Neural cell (in vitro differentiated cells): ENCODE data around the gene CCDC136. TPM values are rescaled to one million over a fixed set of nuclear protein-coding genes. Genes with fewer than 3 reads are reported as not detected.

Experiments
- H2AFZ ChIP-seq: fragments of 200-600, 300-800 bp; sonication (generic), shearing (Covaris generic); 2 replicates; pipeline ENCODE4 v1.6.0; 2014; ENCODE audit warnings: low read depth, mild to moderate bottlenecking, antibody characterized with exemption, low read length, moderate library complexity
- H3F3A ChIP-seq: fragments of 200-600 bp; shearing (Covaris generic); 2 replicates; pipeline ENCODE4 v1.6.1; 2016; ENCODE audit warnings: mild to moderate bottlenecking, moderate library complexity, mixed read lengths, antibody characterized with exemption, low read length; ENCODE audit not compliant: insufficient read depth, poor library complexity, severe bottlenecking
- H3K27ac ChIP-seq: fragments of 200-600, 300-800 bp; sonication (generic), shearing (Covaris generic); 2 replicates; pipeline ENCODE4 v1.5.1; 2014; ENCODE audit warnings: mild to moderate bottlenecking, low read length, moderate library complexity
- H3K27me3 ChIP-seq: fragments of 300-800, 200-600 bp; sonication (generic), shearing (Covaris generic); 2 replicates; pipeline ENCODE4 v1.6.0; 2014; ENCODE audit warnings: mild to moderate bottlenecking, low read depth, low read length, moderate library complexity; ENCODE audit not compliant: insufficient read depth
- H3K36me3 ChIP-seq: fragments of 300-800, 200-600 bp; sonication (generic), shearing (Covaris generic); 2 replicates; pipeline ENCODE4 v1.5.1; 2014; ENCODE audit warnings: mild to moderate bottlenecking, antibody characterized with exemption, low read length, moderate library complexity; ENCODE audit not compliant: insufficient read depth
- H3K4me2 ChIP-seq: fragments of 300-800, 200-600 bp; sonication (generic), shearing (Covaris generic); 2 replicates; pipeline ENCODE4 v1.6.0; 2014; ENCODE audit warnings: mild to moderate bottlenecking, low read length
- H3K4me3 ChIP-seq: fragments of 300-800, 200-600 bp; sonication (generic), shearing (Covaris generic); 2 replicates; pipeline ENCODE4 v1.5.1; 2014; ENCODE audit warnings: mild to moderate bottlenecking, low read length, moderate library complexity
- H3K79me2 ChIP-seq: fragments of 200-600 bp; shearing (Covaris generic); replicated peaks from 2 replicates; pipeline ENCODE4 v1.6.0; 2014; ENCODE audit warnings: mild to moderate bottlenecking, low read length, moderate library complexity; ENCODE audit not compliant: insufficient read depth
- H3K9ac ChIP-seq: fragments of 300-800, 200-600 bp; sonication (generic), shearing (Covaris generic); 2 replicates; pipeline ENCODE4 v1.6.1; 2016; ENCODE audit warnings: mild to moderate bottlenecking, low read length, mixed read lengths
- H3K9me2 ChIP-seq: fragments of 200-600 bp; shearing (Covaris generic); 2 replicates; pipeline ENCODE4 v1.6.1; 2016; ENCODE audit warnings: mild to moderate bottlenecking, low read length, mixed read lengths; ENCODE audit not compliant: insufficient read depth
- H3K9me3 ChIP-seq: fragments of 200-600, 300-800 bp; sonication (generic), shearing (Covaris generic); 2 replicates; pipeline ENCODE4 v1.6.1; 2016; ENCODE audit warnings: mild to moderate bottlenecking, mixed run types, low read length, moderate library complexity, mixed read lengths
- H4K20me1 ChIP-seq: fragments of 200-600 bp; shearing (Covaris generic); 2 replicates; pipeline ENCODE4 v1.6.1; 2016; ENCODE audit warnings: mild to moderate bottlenecking, mixed run types; ENCODE audit not compliant: insufficient read depth
- EP300 ChIP-seq: fragments of 450-650 bp; conservative IDR thresholded peaks from 2 replicates; pipeline ENCODE4 v1.6.1; 2014; ENCODE audit warnings: antibody characterized with exemption, mild to moderate bottlenecking, moderate library complexity; ENCODE audit not compliant: poor library complexity, severe bottlenecking
- EZH2 ChIP-seq: fragments of 200-600, 300-800 bp; shearing (Covaris generic), sonication (generic); IDR thresholded peaks from 2 replicates; pipeline ENCODE4 v1.6.1; 2014; ENCODE audit warnings: antibody characterized with exemption, low read length, borderline replicate concordance, mild to moderate bottlenecking; ENCODE audit not compliant: insufficient read depth, poor library complexity, severe bottlenecking
- MXI1 ChIP-seq: fragments of 450-650 bp; conservative IDR thresholded peaks from 2 replicates; pipeline ENCODE4 v1.6.1; 2014; ENCODE audit warnings: antibody characterized with exemption, mild to moderate bottlenecking; ENCODE audit not compliant: poor library complexity, severe bottlenecking
- POLR2AphosphoS5 ChIP-seq: IDR thresholded peaks from 2 replicates; pipeline ENCODE4 v1.6.1; 2012
- RAD21 ChIP-seq: fragments of 450-650 bp; conservative IDR thresholded peaks from 2 replicates; pipeline ENCODE4 v1.6.1; 2014; ENCODE audit warnings: antibody characterized with exemption, mild to moderate bottlenecking, moderate library complexity
- SMC3 ChIP-seq: fragments of 450-650 bp; conservative IDR thresholded peaks from 2 replicates; pipeline ENCODE4 v1.6.1; 2014; ENCODE audit warnings: antibody characterized with exemption, mild to moderate bottlenecking, moderate library complexity; ENCODE audit not compliant: poor library complexity
- TAF1 ChIP-seq: IDR thresholded peaks from 2 replicates; pipeline ENCODE4 v1.6.1; 2012; ENCODE audit warnings: low read depth
- polyA plus RNA-seq: library from polyadenylated mRNA; depleted of rRNA; stranded (reverse); fragments of >200 nt; gene quantifications from 2 replicates; pipeline ENCODE4 v1.2.3, GENCODE V29; 2014
- TF ChIP-seq, protein P1 (sequence below): fragments of 450-650 bp; IDR thresholded peaks from 2 replicates; pipeline ENCODE4 v1.5.1; 2014; ENCODE audit warnings: antibody characterized with exemption, mild to moderate bottlenecking, moderate library complexity; ENCODE audit not compliant: poor library complexity, severe bottlenecking
- TF ChIP-seq, protein P2 (sequence below): IDR thresholded peaks from 2 replicates; pipeline ENCODE4 v1.6.1; 2012; ENCODE audit warnings: borderline replicate concordance

CCDC136 gene
- polyA plus RNA-seq, 1 donor from 2014 or later = 42.5 TPM

DNA sequence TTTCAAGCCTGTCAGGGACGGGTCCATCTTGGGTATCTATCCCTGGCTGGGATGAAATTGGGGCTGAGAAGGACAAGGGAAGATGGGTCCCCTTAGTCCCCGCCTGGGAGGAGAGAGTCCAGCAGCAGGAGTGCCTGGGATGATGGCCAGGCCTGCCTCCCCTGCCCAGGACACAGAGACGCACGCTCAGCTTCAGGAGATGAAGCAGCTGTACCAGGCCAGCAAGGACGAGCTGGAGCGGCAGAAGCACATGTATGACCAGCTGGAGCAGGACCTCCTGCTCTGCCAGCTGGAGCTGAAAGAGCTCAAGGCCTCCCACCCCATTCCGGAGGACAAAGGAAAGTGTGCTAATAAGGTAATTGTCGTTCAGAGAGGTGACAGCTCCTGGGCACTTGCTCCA, 15.4 kb downstream of the CCDC136 start:
- H4K20me1 ChIP-seq = no peaks in the 10 kb centered on the region
- H3K4me2 ChIP-seq = no peak overlapping the region
- no peak overlapping the region for H3K4me3 ChIP-seq
- H3K27ac ChIP-seq = no peak overlapping the region
- no peak overlapping the region for H3K9ac ChIP-seq
- H3K27me3 ChIP-seq = no peaks in the 10 kb centered on the region
- no peak for TF ChIP-seq SMC3
- TF ChIP-seq, protein P1, sequence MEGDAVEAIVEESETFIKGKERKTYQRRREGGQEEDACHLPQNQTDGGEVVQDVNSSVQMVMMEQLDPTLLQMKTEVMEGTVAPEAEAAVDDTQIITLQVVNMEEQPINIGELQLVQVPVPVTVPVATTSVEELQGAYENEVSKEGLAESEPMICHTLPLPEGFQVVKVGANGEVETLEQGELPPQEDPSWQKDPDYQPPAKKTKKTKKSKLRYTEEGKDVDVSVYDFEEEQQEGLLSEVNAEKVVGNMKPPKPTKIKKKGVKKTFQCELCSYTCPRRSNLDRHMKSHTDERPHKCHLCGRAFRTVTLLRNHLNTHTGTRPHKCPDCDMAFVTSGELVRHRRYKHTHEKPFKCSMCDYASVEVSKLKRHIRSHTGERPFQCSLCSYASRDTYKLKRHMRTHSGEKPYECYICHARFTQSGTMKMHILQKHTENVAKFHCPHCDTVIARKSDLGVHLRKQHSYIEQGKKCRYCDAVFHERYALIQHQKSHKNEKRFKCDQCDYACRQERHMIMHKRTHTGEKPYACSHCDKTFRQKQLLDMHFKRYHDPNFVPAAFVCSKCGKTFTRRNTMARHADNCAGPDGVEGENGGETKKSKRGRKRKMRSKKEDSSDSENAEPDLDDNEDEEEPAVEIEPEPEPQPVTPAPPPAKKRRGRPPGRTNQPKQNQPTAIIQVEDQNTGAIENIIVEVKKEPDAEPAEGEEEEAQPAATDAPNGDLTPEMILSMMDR = no peak
- TF ChIP-seq MXI1 = no peak
- TF ChIP-seq TAF1 = no peak
- no peak for TF ChIP-seq RAD21
- no peak for TF ChIP-seq EP300
- TF ChIP-seq, protein P2, sequence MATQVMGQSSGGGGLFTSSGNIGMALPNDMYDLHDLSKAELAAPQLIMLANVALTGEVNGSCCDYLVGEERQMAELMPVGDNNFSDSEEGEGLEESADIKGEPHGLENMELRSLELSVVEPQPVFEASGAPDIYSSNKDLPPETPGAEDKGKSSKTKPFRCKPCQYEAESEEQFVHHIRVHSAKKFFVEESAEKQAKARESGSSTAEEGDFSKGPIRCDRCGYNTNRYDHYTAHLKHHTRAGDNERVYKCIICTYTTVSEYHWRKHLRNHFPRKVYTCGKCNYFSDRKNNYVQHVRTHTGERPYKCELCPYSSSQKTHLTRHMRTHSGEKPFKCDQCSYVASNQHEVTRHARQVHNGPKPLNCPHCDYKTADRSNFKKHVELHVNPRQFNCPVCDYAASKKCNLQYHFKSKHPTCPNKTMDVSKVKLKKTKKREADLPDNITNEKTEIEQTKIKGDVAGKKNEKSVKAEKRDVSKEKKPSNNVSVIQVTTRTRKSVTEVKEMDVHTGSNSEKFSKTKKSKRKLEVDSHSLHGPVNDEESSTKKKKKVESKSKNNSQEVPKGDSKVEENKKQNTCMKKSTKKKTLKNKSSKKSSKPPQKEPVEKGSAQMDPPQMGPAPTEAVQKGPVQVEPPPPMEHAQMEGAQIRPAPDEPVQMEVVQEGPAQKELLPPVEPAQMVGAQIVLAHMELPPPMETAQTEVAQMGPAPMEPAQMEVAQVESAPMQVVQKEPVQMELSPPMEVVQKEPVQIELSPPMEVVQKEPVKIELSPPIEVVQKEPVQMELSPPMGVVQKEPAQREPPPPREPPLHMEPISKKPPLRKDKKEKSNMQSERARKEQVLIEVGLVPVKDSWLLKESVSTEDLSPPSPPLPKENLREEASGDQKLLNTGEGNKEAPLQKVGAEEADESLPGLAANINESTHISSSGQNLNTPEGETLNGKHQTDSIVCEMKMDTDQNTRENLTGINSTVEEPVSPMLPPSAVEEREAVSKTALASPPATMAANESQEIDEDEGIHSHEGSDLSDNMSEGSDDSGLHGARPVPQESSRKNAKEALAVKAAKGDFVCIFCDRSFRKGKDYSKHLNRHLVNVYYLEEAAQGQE = no peak
- TF ChIP-seq EZH2 = no peak
- TF ChIP-seq POLR2AphosphoS5 = no peak
- H3K9me2 ChIP-seq = no peaks in the 10 kb centered on the region
- H3K79me2 ChIP-seq = no peaks in the 10 kb centered on the region
- H3K9me3 ChIP-seq = no peaks in the 10 kb centered on the region
- H2AFZ ChIP-seq = no peak overlapping the region
- peaks cover 15% of the 10 kb centered on the region for H3K36me3 ChIP-seq
- no peaks in the 10 kb centered on the region for H3F3A ChIP-seq

DNA sequence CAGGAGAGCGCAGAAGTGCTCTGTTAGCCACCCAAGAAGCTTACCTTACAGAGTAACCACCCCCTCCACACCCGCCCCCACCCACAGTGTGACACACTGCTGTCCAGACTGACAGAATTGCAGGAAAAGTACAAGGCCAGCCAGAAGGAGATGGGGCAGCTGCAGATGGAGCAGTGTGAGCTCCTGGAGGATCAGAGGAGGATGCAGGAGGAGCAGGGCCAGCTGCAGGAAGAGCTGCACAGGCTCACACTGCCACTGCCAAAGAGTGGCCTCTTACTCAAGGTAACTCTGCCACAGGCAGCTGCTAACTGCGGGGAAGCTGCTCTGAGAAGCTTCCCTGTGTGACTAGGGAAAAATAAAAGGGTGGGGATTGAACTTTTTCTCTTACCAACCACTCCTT, 17.6 kb downstream of the CCDC136 start:
- no peaks in the 10 kb centered on the region for H3K79me2 ChIP-seq
- H4K20me1 ChIP-seq = no peaks in the 10 kb centered on the region
- H3K9me3 ChIP-seq = no peaks in the 10 kb centered on the region
- no peak overlapping the region for H3K27ac ChIP-seq
- no peak overlapping the region for H2AFZ ChIP-seq
- no peak overlapping the region for H3K9ac ChIP-seq
- H3K4me3 ChIP-seq = no peak overlapping the region
- H3K36me3 ChIP-seq = peaks cover 13% of the 10 kb centered on the region
- no peaks in the 10 kb centered on the region for H3F3A ChIP-seq
- no peak overlapping the region for H3K4me2 ChIP-seq
- no peaks in the 10 kb centered on the region for H3K27me3 ChIP-seq
- TF ChIP-seq, protein P1 = no peak
- no peak for TF ChIP-seq EZH2
- no peak for TF ChIP-seq TAF1
- no peak for TF ChIP-seq POLR2AphosphoS5
- TF ChIP-seq RAD21 = no peak
- no peak for TF ChIP-seq EP300
- TF ChIP-seq, protein P2 = no peak
- no peak for TF ChIP-seq MXI1
- no peak for TF ChIP-seq SMC3
- no peaks in the 10 kb centered on the region for H3K9me2 ChIP-seq
